ENCODE results near the gene SLC12A8. TPM values are rescaled to one million over a fixed set of nuclear protein-coding genes. Genes with fewer than 3 reads are reported as not detected.

Gene SLC12A8
- total and polyA plus RNA-seq, 9 of the 15 experiments (the other 6 are each of a cell fraction or from before 2014, with no cell fraction given): 0.04 to 0.33 (median 0.09) TPM; not detected in 4

DNA sequence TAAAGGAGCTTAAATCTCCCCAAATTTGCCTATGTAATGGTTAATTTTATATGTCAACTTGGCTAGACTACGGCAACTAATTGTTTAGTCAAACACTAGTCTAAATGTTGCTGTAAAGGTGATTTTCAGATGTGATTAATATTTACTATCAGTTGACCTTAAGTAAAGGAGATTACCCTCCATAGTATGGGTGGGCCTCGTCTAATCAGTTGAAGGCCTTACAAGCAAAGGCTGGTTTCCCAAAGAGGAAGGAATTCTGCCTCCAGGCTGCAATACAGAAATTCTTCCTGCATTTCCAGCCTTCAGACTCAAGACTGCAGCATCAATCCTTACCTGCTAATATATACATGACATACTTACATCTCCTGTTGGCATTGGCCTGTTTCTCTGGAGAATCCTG, 23.6 kb downstream of the SLC12A8 start:
- H3K4me3 ChIP-seq: no peak overlapping the region
- ChIA-PET CTCF (ENCODE audit: low intra/inter-chr PET ratio) (no interaction called here), POLR2A (interaction anchor here (0.8 kb wide), 1 partner anchor 25 kb away, joined by 3 read pairs; no protein-coding TSS in a partner anchor)
- H3K27ac ChIP-seq (ENCODE audit: extremely low read depth, low read depth, low read length): no peak overlapping the region
- H3K4me2 ChIP-seq (ENCODE audit: insufficient read depth, low read length): no peak overlapping the region
- no peak overlapping the region for H2AFZ ChIP-seq (ENCODE audit: low read depth, low read length)
- FAIRE-seq: no peak
- H3K9ac ChIP-seq (ENCODE audit: insufficient read depth in 1 of 2, low read depth in 2 of 2, low read length in 2 of 2): no peak overlapping the region
- no peak for DNase-seq (ENCODE audit: extremely low read depth in 1 of 4, low spot score in 3 of 4)
- peaks cover 3 to 6% of the 10 kb centered on the region in 2 experiments; a peak in 4 of 5 replicates for H3K4me1 ChIP-seq (replicated peaks in 1 of 2; ENCODE audit: control insufficient read depth in 2 of 2, insufficient read depth in 2 of 2, low read length in 2 of 2)
- no peaks in the 10 kb centered on the region for H3K9me1 ChIP-seq (ENCODE audit: control insufficient read depth, insufficient read depth, low read length)
- ATAC-seq: no peak
- H3K36me3 ChIP-seq (ENCODE audit: control insufficient read depth, insufficient read depth, low read length): no peaks in the 10 kb centered on the region
- in situ Hi-C loops (cut with MboI) (no loop called here), intact Hi-C loops (cut with micrococcal nuclease) (no loop called here)
- H3K27me3 ChIP-seq (ENCODE audit: control insufficient read depth in 2 of 2, insufficient read depth in 2 of 2, low read length in 2 of 2): peaks cover 5 to 24% of the 10 kb centered on the region in 2 experiments; a peak in 4 of 5 replicates
- no peaks in the 10 kb centered on the region for H3K9me3 ChIP-seq (replicated peaks; ENCODE audit: control insufficient read depth, insufficient read depth, low read depth, low read length)
- no peaks in the 10 kb centered on the region for H4K20me1 ChIP-seq (replicated peaks; ENCODE audit: control insufficient read depth, insufficient read depth, low read length)
- WGBS (ENCODE audit: insufficient coverage, low coverage, missing lambda C conversion rate): 20% methylated on average over 2 of the region's 2 CpGs
- no peak for TF ChIP-seq CHCHD3 (CRISPR knock-in tag; IDR thresholded peaks at IDR 0.05)
- TF ChIP-seq ZNF134 (CRISPR knock-in tag; conservative IDR thresholded peaks at IDR 0.05): peak; percentile 99
- TF ChIP-seq, protein P1, sequence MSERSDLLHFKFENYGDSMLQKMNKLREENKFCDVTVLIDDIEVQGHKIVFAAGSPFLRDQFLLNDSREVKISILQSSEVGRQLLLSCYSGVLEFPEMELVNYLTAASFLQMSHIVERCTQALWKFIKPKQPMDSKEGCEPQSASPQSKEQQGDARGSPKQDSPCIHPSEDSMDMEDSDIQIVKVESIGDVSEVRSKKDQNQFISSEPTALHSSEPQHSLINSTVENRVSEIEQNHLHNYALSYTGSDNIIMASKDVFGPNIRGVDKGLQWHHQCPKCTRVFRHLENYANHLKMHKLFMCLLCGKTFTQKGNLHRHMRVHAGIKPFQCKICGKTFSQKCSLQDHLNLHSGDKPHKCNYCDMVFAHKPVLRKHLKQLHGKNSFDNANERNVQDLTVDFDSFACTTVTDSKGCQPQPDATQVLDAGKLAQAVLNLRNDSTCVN (CRISPR knock-in tag; IDR thresholded peaks at IDR 0.05): no peak
- TF ChIP-seq HDAC8 (tag; IDR thresholded peaks at IDR 0.05): no peak
- TF ChIP-seq PTBP1 (IDR thresholded peaks at IDR 0.05; ENCODE audit: low read depth, low read length): no peak
- peak; percentile 35; the same call in 1 of the 2 replicates for TF ChIP-seq FOXM1 (IDR thresholded peaks at IDR 0.05; ENCODE audit: low read depth)
- TF ChIP-seq FOXM1 (CRISPR knock-in tag; IDR thresholded peaks at IDR 0.05; ENCODE audit: low read depth): no peak
- TF ChIP-seq RBM25 (IDR thresholded peaks at IDR 0.05; ENCODE audit: low read depth, low read length, severe bottlenecking): peak; percentile 79
- TF ChIP-seq CGGBP1 (CRISPR knock-in tag; IDR thresholded peaks at IDR 0.05): no peak
- no peaks in the 10 kb centered on the region for H3K79me2 ChIP-seq (ENCODE audit: control insufficient read depth, insufficient read depth, low read length)
- BruUV-seq (replicated peaks): no TSS peak
